ENCODE data around the gene SDC1. TPM values are rescaled to one million over a fixed set of nuclear protein-coding genes. Genes with fewer than 3 reads are reported as not detected.

Gene SDC1
- polyA plus RNA-seq, 3 donors, result not detected

GRCh38 chr2:20232837-20233207 is 7.9 kb upstream of the SDC1 start:
- WGBS (ENCODE audit: insufficient coverage), result 100% methylated on average over 5 of the region's 5 CpGs
- Histone ChIP-seq H3K4me2 (replicated peaks; ENCODE audit: extremely low read depth, low read length, poor library complexity, severe bottlenecking) (no peak overlapping the region), H2AFZ (ENCODE audit: insufficient read depth, low read depth, low read length, poor library complexity, severe bottlenecking) (no peak overlapping the region), H3K27ac (ENCODE audit: low read depth in 1 of 2, low read length in 2 of 2) (no peak overlapping the region), H4K20me1 (ENCODE audit: insufficient read depth, low read length) (no peaks in the 10 kb centered on the region), H3K27me3 (ENCODE audit: control insufficient read depth in 2 of 2, insufficient read depth in 2 of 2, low read length in 2 of 2) (peaks cover 0 to 2% of the 10 kb centered on the region in 2 donors), H3K36me3 (replicated peaks in 1 of 2; ENCODE audit: control insufficient read depth in 1 of 2, insufficient read depth in 2 of 2, low read length in 2 of 2) (no peaks in the 10 kb centered on the region), H3K79me2 (ENCODE audit: insufficient read depth, low read length) (no peaks in the 10 kb centered on the region), H3K9me3 (replicated peaks in 1 of 2; ENCODE audit: control insufficient read depth in 1 of 2, insufficient read depth in 1 of 2, low read length in 2 of 2) (peaks cover 0 to under 1% of the 10 kb centered on the region in 2 donors), H3K9ac (ENCODE audit: insufficient read depth, low read length, poor library complexity, severe bottlenecking) (no peak overlapping the region), H3K4me1 (ENCODE audit: control insufficient read depth in 1 of 2, insufficient read depth in 2 of 2, low read length in 2 of 2) (no peaks in the 10 kb centered on the region), H3K4me3 (replicated peaks in 1 of 3; ENCODE audit: low read depth in 2 of 3, low read length in 3 of 3) (no peak overlapping the region)
- no peaks in the 10 kb centered on the region for H3K4me1 Mint-ChIP-seq
- no peak for TF ChIP-seq CTCF (IDR thresholded peaks at IDR 0.05)
- H3K36me3 Mint-ChIP-seq, result no peaks in the 10 kb centered on the region
- H3K9me3 Mint-ChIP-seq, result peaks cover 0 to 5% (median 3%) of the 10 kb centered on the region in 7 donors
- DNase-seq, result no peak
- H3K27ac Mint-ChIP-seq, result no peak overlapping the region
- intact Hi-C loops (cut with micrococcal nuclease), result no loop called here
- H3K4me3 Mint-ChIP-seq, result no peak overlapping the region
- peaks cover 7 to 28% (median 26%) of the 10 kb centered on the region in 3 donors for H3K27me3 Mint-ChIP-seq (ENCODE audit: low read depth in 3 of 3)

GRCh38 chr2:20231598-20232026 is 6.7 kb upstream of the SDC1 start:
- intact Hi-C loops (cut with micrococcal nuclease), result no loop called here
- H3K4me2 ChIP-seq (replicated peaks; ENCODE audit: extremely low read depth, low read length, poor library complexity, severe bottlenecking), result no peak overlapping the region

More at GRCh38 chr2:20231598-20232026, 6.7 kb upstream of the SDC1 start:
- Histone ChIP-seq H3K79me2 (ENCODE audit: insufficient read depth, low read length) (no peaks in the 10 kb centered on the region), H2AFZ (ENCODE audit: insufficient read depth, low read depth, low read length, poor library complexity, severe bottlenecking) (no peak overlapping the region), H3K27ac (ENCODE audit: low read depth in 1 of 2, low read length in 2 of 2) (no peak overlapping the region), H3K9me3 (replicated peaks in 1 of 2; ENCODE audit: control insufficient read depth in 1 of 2, insufficient read depth in 1 of 2, low read length in 2 of 2) (no peaks in the 10 kb centered on the region), H3K9ac (ENCODE audit: insufficient read depth, low read length, poor library complexity, severe bottlenecking) (no peak overlapping the region), H4K20me1 (ENCODE audit: insufficient read depth, low read length) (no peaks in the 10 kb centered on the region), H3K4me3 (replicated peaks in 1 of 3; ENCODE audit: low read depth in 2 of 3, low read length in 3 of 3) (no peak overlapping the region), H3K27me3 (ENCODE audit: control insufficient read depth in 2 of 2, insufficient read depth in 2 of 2, low read length in 2 of 2) (peaks cover 0 to 4% of the 10 kb centered on the region in 2 donors), H3K4me1 (ENCODE audit: control insufficient read depth in 1 of 2, insufficient read depth in 2 of 2, low read length in 2 of 2) (no peaks in the 10 kb centered on the region), H3K36me3 (replicated peaks in 1 of 2; ENCODE audit: control insufficient read depth in 1 of 2, insufficient read depth in 2 of 2, low read length in 2 of 2) (no peaks in the 10 kb centered on the region)
- 91% methylated on average over 4 of the region's 6 CpGs for WGBS (ENCODE audit: insufficient coverage)
- Mint-ChIP-seq H3K27me3 (ENCODE audit: low read depth in 3 of 3) (peaks cover 12 to 32% (median 22%) of the 10 kb centered on the region in 3 donors), H3K36me3 (no peaks in the 10 kb centered on the region), H3K27ac (no peak overlapping the region), H3K4me3 (no peak overlapping the region), H3K9me3 (peaks cover 0 to 1% (median 0%) of the 10 kb centered on the region in 7 donors), H3K4me1 (no peaks in the 10 kb centered on the region)
- no peak for DNase-seq
- TF ChIP-seq CTCF (IDR thresholded peaks at IDR 0.05), result no peak

Data from CD14-positive monocyte (primary cell).